AG10803 (cell line): ENCODE measurements around the gene DSCAML1.

Experiments
- DNase-seq: peaks from one replicate; pipeline ENCODE4 v3.0.0; 2010; ENCODE audit warnings: low read depth
- H3K4me3 ChIP-seq: 2 replicates; pipeline ENCODE4 v1.5.1; 2011; ENCODE audit warnings: mild to moderate bottlenecking, low read length, control low read depth
- TF ChIP-seq, protein P1 (sequence below): conservative IDR thresholded peaks from 2 replicates; pipeline ENCODE4 v1.5.1; 2011; ENCODE audit warnings: mild to moderate bottlenecking, low read length, control low read depth, inconsistent platforms

The DSCAML1 gene

DNA sequence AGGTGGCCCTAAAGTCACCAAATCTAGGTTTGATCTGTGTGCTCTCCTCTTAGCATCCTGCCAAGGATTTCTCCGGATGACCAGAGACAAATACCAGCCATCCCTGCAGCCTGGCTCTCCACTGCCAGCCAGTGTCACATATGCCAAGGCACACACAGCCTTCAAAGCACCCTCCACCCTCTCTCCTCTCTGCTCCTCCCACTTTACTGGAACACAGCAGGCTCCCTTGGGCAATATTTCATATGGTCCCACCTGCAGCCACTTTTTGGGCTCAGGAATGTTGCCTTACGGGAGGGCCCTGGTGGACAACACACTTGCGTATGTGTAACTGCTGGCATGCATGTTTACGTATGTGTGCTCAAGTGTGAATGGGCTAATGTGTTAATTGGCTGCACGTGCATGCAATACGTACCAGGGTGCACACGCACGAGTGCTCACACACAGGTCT is 285.5 kb downstream of the DSCAML1 start:
- DNase-seq: no peak

DNA sequence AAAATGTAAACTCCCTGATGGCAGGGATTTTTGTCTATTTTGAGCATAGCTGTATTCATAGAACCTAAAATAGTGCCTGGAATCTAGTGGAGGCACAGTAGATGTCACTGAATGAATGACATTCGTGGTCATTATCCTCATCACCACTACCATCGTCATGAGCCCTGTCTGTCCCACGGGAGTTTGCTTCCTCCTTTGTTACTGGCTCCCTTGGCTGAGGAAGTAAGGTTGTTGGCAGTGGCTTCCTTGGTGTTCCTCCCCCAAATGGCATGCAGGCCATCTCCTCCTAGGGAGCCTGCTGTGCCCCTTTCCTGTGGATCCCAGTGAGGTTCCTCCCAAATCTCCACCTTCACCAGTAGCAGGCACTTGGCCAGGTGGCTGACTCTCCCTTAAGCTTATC is 286.4 kb downstream of the DSCAML1 start:
- no peak for DNase-seq
- H3K4me3 ChIP-seq: no peak overlapping the region
- TF ChIP-seq, protein P1, sequence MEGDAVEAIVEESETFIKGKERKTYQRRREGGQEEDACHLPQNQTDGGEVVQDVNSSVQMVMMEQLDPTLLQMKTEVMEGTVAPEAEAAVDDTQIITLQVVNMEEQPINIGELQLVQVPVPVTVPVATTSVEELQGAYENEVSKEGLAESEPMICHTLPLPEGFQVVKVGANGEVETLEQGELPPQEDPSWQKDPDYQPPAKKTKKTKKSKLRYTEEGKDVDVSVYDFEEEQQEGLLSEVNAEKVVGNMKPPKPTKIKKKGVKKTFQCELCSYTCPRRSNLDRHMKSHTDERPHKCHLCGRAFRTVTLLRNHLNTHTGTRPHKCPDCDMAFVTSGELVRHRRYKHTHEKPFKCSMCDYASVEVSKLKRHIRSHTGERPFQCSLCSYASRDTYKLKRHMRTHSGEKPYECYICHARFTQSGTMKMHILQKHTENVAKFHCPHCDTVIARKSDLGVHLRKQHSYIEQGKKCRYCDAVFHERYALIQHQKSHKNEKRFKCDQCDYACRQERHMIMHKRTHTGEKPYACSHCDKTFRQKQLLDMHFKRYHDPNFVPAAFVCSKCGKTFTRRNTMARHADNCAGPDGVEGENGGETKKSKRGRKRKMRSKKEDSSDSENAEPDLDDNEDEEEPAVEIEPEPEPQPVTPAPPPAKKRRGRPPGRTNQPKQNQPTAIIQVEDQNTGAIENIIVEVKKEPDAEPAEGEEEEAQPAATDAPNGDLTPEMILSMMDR: no peak

More for the DNA sequence above, 285.5 kb downstream of the DSCAML1 start:
- no peak overlapping the region for H3K4me3 ChIP-seq
- TF ChIP-seq, protein P1: no peak

DNA sequence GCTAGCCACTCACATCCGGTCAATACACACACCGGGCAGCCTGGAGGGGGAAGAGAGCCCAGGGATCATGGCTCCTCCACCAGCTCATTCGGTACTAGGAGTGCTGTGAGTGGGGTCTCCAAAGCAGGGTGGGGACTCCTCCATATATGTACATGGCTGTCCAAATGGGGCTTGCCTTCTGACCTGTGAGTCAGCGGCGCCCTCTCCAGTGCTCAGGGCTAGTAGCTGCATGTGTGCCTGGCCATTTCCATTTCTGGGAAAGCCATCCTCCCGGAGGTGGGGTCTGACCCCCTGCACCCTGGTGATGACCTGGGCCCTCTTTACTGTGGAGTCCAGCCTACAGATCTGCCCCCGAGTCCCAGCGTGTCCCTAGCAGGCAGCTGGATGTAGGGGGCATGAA is 287.5 kb downstream of the DSCAML1 start:
- TF ChIP-seq, protein P1: no peak
- H3K4me3 ChIP-seq: no peak overlapping the region
- DNase-seq: no peak

DNA sequence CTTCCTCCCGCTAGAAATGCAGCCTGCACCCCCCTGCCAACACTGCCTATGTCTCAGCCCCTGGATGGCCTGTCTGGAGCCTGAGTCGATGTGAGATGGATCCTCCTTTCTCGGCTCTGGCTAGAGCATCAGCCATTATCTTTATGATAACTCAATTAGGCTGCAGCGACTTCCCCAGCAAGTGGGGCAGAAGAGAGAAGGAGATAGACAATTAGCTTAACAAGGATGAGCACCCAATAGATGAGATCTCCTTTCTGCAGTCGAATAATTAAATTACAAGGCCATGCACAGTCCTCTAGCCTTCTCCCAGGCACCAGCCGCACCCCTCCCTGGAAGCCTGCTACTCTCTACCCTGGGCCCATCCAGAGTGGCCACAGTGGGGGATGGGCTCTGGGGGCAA is 290.0 kb downstream of the DSCAML1 start:
- TF ChIP-seq, protein P1: no peak
- DNase-seq: no peak
- H3K4me3 ChIP-seq: no peak overlapping the region

DNA sequence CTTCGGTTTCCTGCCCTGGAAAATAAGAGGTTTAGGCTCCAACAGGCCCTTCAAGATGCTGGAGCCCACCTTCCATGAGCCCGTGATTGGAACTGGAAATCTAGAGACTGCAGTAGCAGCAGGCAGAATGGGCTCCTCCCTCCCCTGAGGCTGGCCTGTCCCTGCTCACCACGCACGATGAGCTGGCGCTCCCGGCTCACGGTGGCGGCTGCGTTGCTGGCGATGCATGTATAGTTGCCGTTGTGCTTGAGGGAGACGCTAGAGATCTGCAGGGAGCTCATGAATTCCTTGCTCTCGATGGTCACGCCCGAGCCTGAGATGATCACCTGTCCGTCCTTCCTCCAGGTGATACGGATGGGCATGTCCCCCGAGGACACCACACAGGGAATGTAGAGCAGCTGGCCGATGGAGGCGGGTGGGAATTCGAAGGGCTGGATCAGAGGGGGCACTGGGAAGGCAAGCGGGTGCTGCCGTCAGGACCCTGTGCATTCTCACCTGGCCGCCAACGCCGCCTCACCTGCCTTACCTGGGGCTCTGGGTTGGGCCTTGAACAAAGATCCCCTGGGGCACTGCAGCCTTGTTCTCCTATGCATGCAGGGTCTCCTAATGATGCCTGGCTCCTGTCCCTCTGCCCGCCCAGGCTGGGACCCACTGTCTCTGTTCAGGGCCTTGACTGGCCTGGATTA is 291.6 kb downstream of the DSCAML1 start:
- TF ChIP-seq, protein P1: no peak
- DNase-seq: no peak
- no peak overlapping the region for H3K4me3 ChIP-seq

DNA sequence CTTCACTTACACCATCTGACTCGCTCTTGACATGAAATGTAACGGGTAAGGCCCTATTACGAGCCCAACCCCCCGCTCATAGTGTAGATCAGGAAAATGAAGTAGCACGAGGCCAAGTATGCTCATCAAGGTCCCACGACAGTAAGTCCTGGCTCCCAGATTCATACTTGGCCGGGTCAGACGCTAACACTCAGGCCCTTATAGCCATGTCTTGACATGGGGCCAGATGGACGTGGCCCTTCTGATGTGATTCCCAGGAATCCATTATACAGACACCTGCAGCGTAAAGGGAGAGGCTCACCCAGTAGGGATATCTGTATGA is 294.3 kb downstream of the DSCAML1 start:
- DNase-seq: no peak
- no peak overlapping the region for H3K4me3 ChIP-seq
- TF ChIP-seq, protein P1: no peak

DNA sequence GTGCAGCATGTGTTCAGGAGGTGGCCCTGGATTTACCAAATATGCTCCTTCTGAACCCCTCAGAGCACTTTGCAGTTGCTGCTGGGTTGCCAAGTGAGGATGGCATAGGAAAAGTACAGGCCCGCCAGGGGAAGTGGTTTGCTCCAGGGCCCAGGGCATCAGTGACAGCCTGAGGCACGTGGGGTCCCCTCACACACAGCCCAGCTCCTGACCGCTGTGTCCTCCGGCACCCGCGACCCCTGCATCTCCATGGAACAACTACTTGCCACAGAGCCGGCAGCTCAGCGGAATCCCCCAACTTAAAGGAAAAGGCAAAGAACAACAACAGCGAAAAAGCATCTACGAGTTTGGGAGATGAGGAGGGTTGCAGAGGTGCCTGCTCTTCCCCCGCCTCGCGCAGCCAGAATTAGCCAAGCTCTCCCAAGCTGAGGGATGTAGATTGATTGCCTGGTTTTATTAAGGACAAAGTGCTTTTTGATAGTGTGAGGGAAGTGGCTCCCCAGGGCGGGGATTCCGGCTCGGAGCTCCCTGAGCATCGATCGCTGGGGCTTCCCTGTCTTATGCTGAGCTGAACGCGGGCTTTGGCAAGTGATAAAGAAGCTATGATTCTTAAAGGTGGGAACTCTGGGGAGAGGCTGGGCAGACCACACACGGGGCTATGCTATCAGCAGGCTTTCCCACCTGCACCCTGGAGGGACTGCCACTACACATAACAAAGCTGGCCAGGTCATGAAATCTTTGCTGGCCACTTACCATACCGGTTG is 294.8 kb downstream of the DSCAML1 start:
- TF ChIP-seq, protein P1: no peak
- no peak overlapping the region for H3K4me3 ChIP-seq
- no peak for DNase-seq
